Measurements from ENCODE around the gene LNP1.

LNP1 gene

DNA sequence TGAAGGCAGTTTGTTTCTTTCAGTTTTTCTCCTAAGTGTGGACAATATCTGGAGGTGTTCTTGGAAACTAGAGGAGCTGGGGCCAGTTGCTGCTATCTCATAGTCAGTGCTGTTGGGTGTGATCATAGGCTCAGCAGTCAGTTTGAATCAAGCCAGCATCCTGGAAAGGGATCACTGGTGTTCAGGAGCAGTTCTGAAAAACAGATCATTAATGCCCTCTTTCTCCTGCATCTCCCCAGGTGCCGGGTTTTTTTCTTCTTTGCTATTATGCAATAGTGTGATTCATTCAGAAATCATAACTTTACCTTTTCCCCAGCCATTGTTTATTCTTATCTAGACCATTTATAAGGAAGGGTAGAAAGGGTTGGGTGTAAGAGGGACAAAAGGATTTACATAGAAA, 24.0 kb downstream of the LNP1 start:
- DNase-seq (ENCODE audit: low read depth) = no peak
- TF ChIP-seq, protein P1, sequence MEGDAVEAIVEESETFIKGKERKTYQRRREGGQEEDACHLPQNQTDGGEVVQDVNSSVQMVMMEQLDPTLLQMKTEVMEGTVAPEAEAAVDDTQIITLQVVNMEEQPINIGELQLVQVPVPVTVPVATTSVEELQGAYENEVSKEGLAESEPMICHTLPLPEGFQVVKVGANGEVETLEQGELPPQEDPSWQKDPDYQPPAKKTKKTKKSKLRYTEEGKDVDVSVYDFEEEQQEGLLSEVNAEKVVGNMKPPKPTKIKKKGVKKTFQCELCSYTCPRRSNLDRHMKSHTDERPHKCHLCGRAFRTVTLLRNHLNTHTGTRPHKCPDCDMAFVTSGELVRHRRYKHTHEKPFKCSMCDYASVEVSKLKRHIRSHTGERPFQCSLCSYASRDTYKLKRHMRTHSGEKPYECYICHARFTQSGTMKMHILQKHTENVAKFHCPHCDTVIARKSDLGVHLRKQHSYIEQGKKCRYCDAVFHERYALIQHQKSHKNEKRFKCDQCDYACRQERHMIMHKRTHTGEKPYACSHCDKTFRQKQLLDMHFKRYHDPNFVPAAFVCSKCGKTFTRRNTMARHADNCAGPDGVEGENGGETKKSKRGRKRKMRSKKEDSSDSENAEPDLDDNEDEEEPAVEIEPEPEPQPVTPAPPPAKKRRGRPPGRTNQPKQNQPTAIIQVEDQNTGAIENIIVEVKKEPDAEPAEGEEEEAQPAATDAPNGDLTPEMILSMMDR (IDR thresholded peaks at IDR 0.05; ENCODE audit: control insufficient read depth, insufficient read depth, low read depth, low read length, missing control alignments) = no peak
- no peak overlapping the region for H3K4me3 ChIP-seq (ENCODE audit: control insufficient read depth, low read depth, low read length)

GRCh38 chr3:100426067-100426682, 24.8 kb downstream of the LNP1 start:
- H3K4me3 ChIP-seq (ENCODE audit: control insufficient read depth, low read depth, low read length) = no peak overlapping the region
- no peak for DNase-seq (ENCODE audit: low read depth)
- TF ChIP-seq, protein P1 (IDR thresholded peaks at IDR 0.05; ENCODE audit: control insufficient read depth, insufficient read depth, low read depth, low read length, missing control alignments) = no peak

DNA sequence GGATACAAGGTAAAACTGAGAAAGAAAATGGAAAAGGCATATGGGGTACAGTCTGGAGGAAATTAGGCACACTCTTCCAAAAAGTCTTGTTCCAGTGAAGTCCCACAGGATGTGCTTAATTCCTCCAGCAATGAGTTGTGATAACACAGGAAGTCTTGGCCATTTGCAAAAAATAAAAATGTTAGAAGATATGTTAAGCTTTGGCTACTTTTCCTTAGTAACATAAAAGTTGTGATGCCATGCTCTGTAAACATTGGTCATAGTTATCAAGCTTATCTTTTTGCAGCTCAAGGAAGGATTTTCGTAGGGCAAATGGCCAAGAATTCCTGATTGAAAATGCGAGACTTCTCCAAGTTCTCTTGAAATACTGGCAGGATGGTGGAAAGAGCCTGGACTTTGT, 26.4 kb downstream of the LNP1 start:
- TF ChIP-seq, protein P1 (IDR thresholded peaks at IDR 0.05; ENCODE audit: control insufficient read depth, insufficient read depth, low read depth, low read length, missing control alignments) = no peak
- no peak overlapping the region for H3K4me3 ChIP-seq (ENCODE audit: control insufficient read depth, low read depth, low read length)
- no peak for DNase-seq (ENCODE audit: low read depth)

DNA sequence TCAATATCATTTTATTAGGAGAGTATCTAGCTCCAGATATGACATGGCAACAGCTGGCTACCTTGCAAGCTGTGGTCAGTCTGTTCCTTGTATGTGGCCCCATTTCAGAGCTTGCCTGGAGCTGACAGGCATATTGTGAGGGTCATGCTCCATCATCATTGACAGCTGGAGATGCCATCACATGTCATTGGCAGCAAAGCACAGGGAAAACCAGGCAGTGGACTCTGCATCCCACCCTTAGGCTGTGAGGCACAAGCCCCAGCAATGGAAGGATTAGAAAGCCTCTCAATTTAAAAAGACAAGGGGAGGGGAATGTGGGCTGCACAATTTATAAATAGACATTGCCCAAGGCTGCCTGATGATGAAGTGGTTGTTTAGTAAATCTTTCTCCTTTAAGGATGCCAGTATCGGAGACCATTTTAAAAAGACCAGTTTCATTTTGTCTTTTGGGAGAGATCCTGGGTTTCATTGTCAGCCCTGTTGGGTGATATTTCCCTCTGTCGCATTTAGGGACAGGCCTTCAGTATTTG, 27.9 kb downstream of the LNP1 start:
- no peak overlapping the region for H3K4me3 ChIP-seq (ENCODE audit: control insufficient read depth, low read depth, low read length)
- TF ChIP-seq, protein P1 (IDR thresholded peaks at IDR 0.05; ENCODE audit: control insufficient read depth, insufficient read depth, low read depth, low read length, missing control alignments) = no peak
- DNase-seq (ENCODE audit: low read depth) = no peak

DNA sequence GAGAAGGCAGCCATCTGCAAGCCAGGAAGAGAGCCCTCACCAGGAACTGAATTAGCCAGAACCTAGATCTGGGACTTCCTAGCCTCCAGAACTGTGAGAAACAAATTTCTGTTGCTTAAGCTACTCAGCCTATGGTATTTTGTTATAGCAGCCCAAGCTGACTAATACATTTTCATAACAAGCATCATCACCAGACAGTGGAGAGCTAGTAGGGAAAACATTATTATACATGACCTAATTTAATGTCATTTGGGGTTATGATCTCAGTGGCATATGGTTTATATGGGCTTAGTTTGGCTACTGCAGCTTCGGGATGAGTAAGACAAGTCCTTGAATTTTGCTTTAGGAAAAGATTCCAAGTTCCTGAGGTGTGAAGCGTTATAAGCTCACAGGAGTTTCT, 35.6 kb downstream of the LNP1 start:
- H3K4me3 ChIP-seq (ENCODE audit: control insufficient read depth, low read depth, low read length) = no peak overlapping the region
- TF ChIP-seq, protein P1 (IDR thresholded peaks at IDR 0.05; ENCODE audit: control insufficient read depth, insufficient read depth, low read depth, low read length, missing control alignments) = no peak
- no peak for DNase-seq (ENCODE audit: low read depth)

DNA sequence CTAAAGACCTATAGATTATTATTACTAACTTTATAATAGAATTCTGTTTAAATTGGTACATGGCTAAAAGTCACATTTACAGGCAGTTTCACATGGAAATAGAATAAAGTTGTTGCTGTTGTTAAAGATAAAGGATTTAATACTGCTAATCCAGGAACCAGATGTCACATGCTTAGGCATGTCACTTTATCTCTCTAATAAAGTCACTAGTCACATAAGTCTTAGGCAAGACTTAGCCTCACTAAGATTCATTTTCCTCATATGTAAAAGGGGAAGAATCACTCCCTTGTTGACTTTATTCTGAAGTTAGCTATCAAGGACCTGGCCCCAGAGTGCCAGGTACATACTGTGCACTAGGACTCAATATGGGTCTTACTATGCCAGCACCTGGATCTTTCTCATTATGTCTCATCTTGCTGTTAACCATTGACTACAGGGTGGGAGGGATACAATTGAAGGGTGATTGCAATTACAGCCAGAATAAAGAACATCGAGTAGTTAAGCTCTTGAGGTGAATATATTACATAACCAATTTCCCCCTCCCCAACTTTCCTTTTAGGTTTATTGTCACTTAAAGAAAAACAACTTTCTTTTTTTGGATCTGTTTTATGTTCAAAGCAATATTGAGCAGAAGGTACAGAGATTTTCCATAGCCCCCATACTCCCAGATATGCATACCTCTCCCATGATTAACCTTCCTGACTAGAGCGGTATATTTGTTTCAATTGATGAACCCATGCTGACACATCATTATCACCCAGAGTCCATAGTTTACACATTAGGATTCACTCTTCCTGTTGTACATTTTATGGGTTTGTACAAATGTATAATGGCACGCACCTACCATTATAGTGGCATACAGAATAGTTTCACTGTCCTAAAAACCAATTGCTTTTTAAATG, 36.6 kb downstream of the LNP1 start:
- DNase-seq (ENCODE audit: low read depth) = no peak
- TF ChIP-seq, protein P1 (IDR thresholded peaks at IDR 0.05; ENCODE audit: control insufficient read depth, insufficient read depth, low read depth, low read length, missing control alignments) = no peak
- no peak overlapping the region for H3K4me3 ChIP-seq (ENCODE audit: control insufficient read depth, low read depth, low read length)

Measured in AG09309 (cell line).